HCT116 (cell line): Measurements from ENCODE around the gene SPACA9. TPM values are rescaled to one million over a fixed set of nuclear protein-coding genes. Genes with fewer than 3 reads are reported as not detected.

ENCODE experiments used
- ATAC-seq: fragments of 200-7000 bp; cut with Tn5 transposase; 2 replicates; pipeline ENCODE4 v1.9.1; 2020; ENCODE audit warnings: mild to moderate bottlenecking, moderate library complexity
- BruUV-seq: library from RNA; stranded (reverse); fragments of 400-500 nt; replicated peaks from 2 replicates; lab custom pipeline; 2021; lab: Mats Ljungman, UMichigan
- CTCF ChIA-PET: fragments of 300-600 bp; sonication (Branson Sonifier 250); formaldehyde crosslinking; loops from one replicate; lab custom pipeline; 2021; ENCODE audit warnings: antibody characterized with exemption; lab: Charles Lee
- POLR2A ChIA-PET: fragments of 300-600, 350-600 bp; sonication (Branson Sonifier 250); formaldehyde crosslinking; loops from one replicate; lab custom pipeline; 2021; ENCODE audit warnings: antibody characterized with exemption; lab: Charles Lee
- RAD21 ChIA-PET, 2 experiments: fragments of 300-600 bp; sonication (Branson Sonifier 250); formaldehyde crosslinking; loops; one replicate each; lab custom pipeline; 2023; ENCODE audit warnings: low total read pairs in 2 of 2; ENCODE audit not compliant: uncharacterized antibody in 2 of 2, unreplicated experiment in 2 of 2, low non-redundant PET in 1 of 2; lab: Charles Lee
- DNase-seq: peaks from one replicate; pipeline ENCODE4 v3.0.0-alpha.2; 2010; ENCODE audit warnings: low read depth, low spot score
- H2AFZ ChIP-seq: fragments of 200-600 bp; shearing (Covaris generic), sonication (generic); 2 replicates; pipeline ENCODE4 v1.6.1; 2017; ENCODE audit warnings: low read depth, mixed run types, mixed read lengths, antibody characterized with exemption, low read length; ENCODE audit not compliant: poor library complexity, severe bottlenecking
- H3K27ac ChIP-seq: 2 replicates; pipeline ENCODE4 v1.5.1; 2012; ENCODE audit warnings: low read depth, low read length
- H3K27me3 ChIP-seq: fragments of 200-600 bp; sonication (generic); 2 replicates; pipeline ENCODE4 v1.6.1; 2016; ENCODE audit warnings: mixed run types, low read length, mixed read lengths; ENCODE audit not compliant: insufficient read depth
- H3K36me3 ChIP-seq, 2 experiments: fragments of 200-500 bp in 1 of 2; fragments of 200-600 bp in 1 of 2; sonication (Bioruptor generic) in 1 of 2; sonication (generic) in 1 of 2; 2 replicates each; pipeline versions ENCODE4 v1.5.1 to v1.6.1; 2014 to 2016; ENCODE audit warnings: low read length in 2 of 2, inconsistent platforms in 1 of 2, mixed read lengths in 1 of 2, mixed run types in 1 of 2; ENCODE audit not compliant: insufficient read depth in 2 of 2, control insufficient read depth in 1 of 2
- H3K4me1 ChIP-seq, 2 experiments: fragments of 200-600 bp in 1 of 2; sonication (generic) in 1 of 2; 2 replicates each; pipeline versions ENCODE4 v1.5.1 to v1.6.1; 2012 to 2017; ENCODE audit warnings: low read length in 2 of 2, inconsistent platforms in 1 of 2, mild to moderate bottlenecking in 1 of 2, mixed read lengths in 1 of 2, mixed run types in 1 of 2, moderate library complexity in 1 of 2; ENCODE audit not compliant: insufficient read depth in 2 of 2, control insufficient read depth in 1 of 2
- H3K4me2 ChIP-seq: fragments of 200-600 bp; sonication (generic); 2 replicates; pipeline ENCODE4 v1.6.1; 2017; ENCODE audit warnings: mixed run types, low read length, mixed read lengths
- H3K4me3 ChIP-seq, 2 experiments: fragments of 200-600 bp in 1 of 2; sonication (generic) in 1 of 2; replicated peaks in 1 of 2; 2 replicates each; pipeline ENCODE4 v1.5.1; 2011 to 2016; ENCODE audit warnings: low read length in 2 of 2, control low read depth in 1 of 2, low read depth in 1 of 2, mild to moderate bottlenecking in 1 of 2, mixed read lengths in 1 of 2, mixed run types in 1 of 2
- H3K79me2 ChIP-seq: fragments of 200-600 bp; sonication (generic); 2 replicates; pipeline ENCODE4 v1.6.1; 2017; ENCODE audit warnings: mild to moderate bottlenecking, mixed run types, low read length, moderate library complexity, mixed read lengths; ENCODE audit not compliant: insufficient read depth
- H3K9ac ChIP-seq: fragments of 200-600 bp; sonication (generic); 2 replicates; pipeline ENCODE4 v1.6.1; 2016; ENCODE audit warnings: low read length, mixed read lengths
- H3K9me2 ChIP-seq: fragments of 200-600 bp; sonication (generic), shearing (Covaris generic); 2 replicates; pipeline ENCODE4 v1.6.1; 2017; ENCODE audit warnings: mixed run types, mild to moderate bottlenecking, moderate library complexity; ENCODE audit not compliant: insufficient read depth
- H3K9me3 ChIP-seq, 2 experiments: fragments of 200-500 bp in 1 of 2; fragments of 200-600 bp in 1 of 2; sonication (Bioruptor generic) in 1 of 2; sonication (generic) in 1 of 2; 2 replicates each; pipeline ENCODE4 v1.6.1; 2014 to 2017; ENCODE audit warnings: low read length in 2 of 2, mixed read lengths in 2 of 2, inconsistent platforms in 1 of 2, low read depth in 1 of 2, mild to moderate bottlenecking in 1 of 2, mixed run types in 1 of 2, moderate library complexity in 1 of 2; ENCODE audit not compliant: control insufficient read depth in 1 of 2, insufficient read depth in 1 of 2
- H4K20me1 ChIP-seq: fragments of 200-600 bp; sonication (generic), shearing (Covaris generic); 2 replicates; pipeline ENCODE4 v1.6.1; 2017; ENCODE audit warnings: mixed run types, mild to moderate bottlenecking, moderate library complexity; ENCODE audit not compliant: insufficient read depth
- CBX3 ChIP-seq: IDR thresholded peaks from 2 replicates; pipeline ENCODE4 v1.6.1; 2012; ENCODE audit warnings: low read depth
- EGR1 ChIP-seq: IDR thresholded peaks from 2 replicates; pipeline ENCODE4 v1.6.1; 2012; ENCODE audit warnings: low read depth
- EZH2 ChIP-seq: fragments of 200-600 bp; sonication (generic); IDR thresholded peaks from 2 replicates; pipeline ENCODE4 v1.6.1; 2017; ENCODE audit warnings: antibody characterized with exemption, mixed run types
- EZH2phosphoT487 ChIP-seq: fragments of 200-600 bp; IDR thresholded peaks from 2 replicates; pipeline ENCODE4 v1.6.1; 2018; ENCODE audit warnings: antibody characterized with exemption, borderline replicate concordance
- FOSL1 ChIP-seq: IDR thresholded peaks from 2 replicates; pipeline ENCODE4 v1.6.1; 2012; ENCODE audit warnings: low read depth
- POLR2AphosphoS5 ChIP-seq: IDR thresholded peaks from 2 replicates; pipeline ENCODE4 v1.6.1; 2011; ENCODE audit warnings: mild to moderate bottlenecking, low read depth, low read length, moderate library complexity
- TCF7L2 ChIP-seq: IDR thresholded peaks from 2 replicates; pipeline ENCODE4 v1.7.0; 2011; ENCODE audit warnings: borderline replicate concordance, inconsistent platforms; ENCODE audit not compliant: insufficient read depth, insufficient read length; ENCODE audit errors: extremely low read depth
- YY1 ChIP-seq: IDR thresholded peaks from 2 replicates; pipeline ENCODE4 v1.6.1; 2011; ENCODE audit warnings: low read length, low read depth, moderate library complexity, mild to moderate bottlenecking; ENCODE audit not compliant: insufficient replicate concordance; ENCODE audit errors: extremely low read depth
- intact Hi-C: fragments of 100-400 bp; cut with micrococcal nuclease; formaldehyde crosslinking; loops from 2 replicates; pipeline ENCODE4 v1.10.0; 2022
- total RNA-seq: library from RNA; stranded (reverse); gene quantifications from one replicate; pipeline ENCODE4 v1.2.1, GENCODE V29; 2021; ENCODE audit not compliant: unreplicated experiment
- TF ChIP-seq, protein P1 (sequence below), 3 experiments: fragments of 200-600 bp in 1 of 3; sonication (generic) in 1 of 3; IDR thresholded peaks in 2 of 3; conservative IDR thresholded peaks in 1 of 3; 2 replicates each; pipeline ENCODE4 v1.5.1; 2012 to 2017; ENCODE audit warnings: low read depth in 2 of 3, low read length in 2 of 3, antibody characterized with exemption in 1 of 3, borderline replicate concordance in 1 of 3, control low read depth in 1 of 3, mild to moderate bottlenecking in 1 of 3, mixed read lengths in 1 of 3, mixed run types in 1 of 3, moderate library complexity in 1 of 3; ENCODE audit not compliant: insufficient read depth in 1 of 3
- TF ChIP-seq, protein P2 (sequence below): IDR thresholded peaks from 2 replicates; pipeline ENCODE4 v1.6.1; 2012

SPACA9 gene
- total RNA-seq, 1 experiment from 2014 or later: 8.0 TPM

DNA sequence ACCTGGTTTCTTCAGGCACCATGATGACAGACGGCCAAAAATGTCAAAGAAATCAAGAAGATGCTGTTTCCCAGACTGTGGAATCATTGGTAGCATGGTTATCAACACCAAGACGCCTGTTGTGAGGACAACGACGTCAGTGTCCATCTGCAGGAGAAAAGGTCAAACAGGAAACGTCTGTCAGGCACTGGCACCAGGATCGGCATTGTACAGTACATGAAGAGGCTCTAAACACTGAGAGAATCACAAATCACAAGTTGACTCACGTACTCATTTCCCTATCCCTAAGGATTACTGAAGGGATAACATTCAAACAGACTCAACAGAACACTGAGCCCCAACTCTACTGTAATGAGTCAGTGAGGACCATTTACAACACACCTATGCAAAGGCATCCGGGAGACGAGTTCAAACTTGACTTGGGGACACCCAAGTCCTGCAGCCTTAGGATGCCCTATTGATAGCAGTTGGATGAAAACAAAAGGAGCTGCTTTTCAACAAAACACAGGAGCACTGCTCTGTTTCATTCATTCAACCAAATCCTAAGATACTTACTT, 44.7 kb downstream of the SPACA9 start:
- Histone ChIP-seq H3K4me1 (no peaks in the 10 kb centered on the region), H2AFZ (no peak overlapping the region), H3K36me3 (peaks cover 11 to 23% of the 10 kb centered on the region in 2 experiments; a peak in 2 of 4 replicates), H3K27me3 (no peaks in the 10 kb centered on the region), H4K20me1 (no peaks in the 10 kb centered on the region), H3K4me3 (no peak overlapping the region), H3K9ac (no peak overlapping the region), H3K79me2 (no peaks in the 10 kb centered on the region), H3K9me3 (no peaks in the 10 kb centered on the region), H3K9me2 (no peaks in the 10 kb centered on the region), H3K4me2 (no peak overlapping the region)
- no TSS peak for BruUV-seq
- no peak for ATAC-seq
- POLR2A ChIA-PET: no interaction called here
- intact Hi-C loops: no loop called here
- TF ChIP-seq CBX3 (no peak), EGR1 (no peak), EZH2phosphoT487 (no peak), EZH2 (no peak), POLR2AphosphoS5 (no peak), YY1 (no peak), TCF7L2 (no peak), FOSL1 (no peak)
- TF ChIP-seq, protein P1, sequence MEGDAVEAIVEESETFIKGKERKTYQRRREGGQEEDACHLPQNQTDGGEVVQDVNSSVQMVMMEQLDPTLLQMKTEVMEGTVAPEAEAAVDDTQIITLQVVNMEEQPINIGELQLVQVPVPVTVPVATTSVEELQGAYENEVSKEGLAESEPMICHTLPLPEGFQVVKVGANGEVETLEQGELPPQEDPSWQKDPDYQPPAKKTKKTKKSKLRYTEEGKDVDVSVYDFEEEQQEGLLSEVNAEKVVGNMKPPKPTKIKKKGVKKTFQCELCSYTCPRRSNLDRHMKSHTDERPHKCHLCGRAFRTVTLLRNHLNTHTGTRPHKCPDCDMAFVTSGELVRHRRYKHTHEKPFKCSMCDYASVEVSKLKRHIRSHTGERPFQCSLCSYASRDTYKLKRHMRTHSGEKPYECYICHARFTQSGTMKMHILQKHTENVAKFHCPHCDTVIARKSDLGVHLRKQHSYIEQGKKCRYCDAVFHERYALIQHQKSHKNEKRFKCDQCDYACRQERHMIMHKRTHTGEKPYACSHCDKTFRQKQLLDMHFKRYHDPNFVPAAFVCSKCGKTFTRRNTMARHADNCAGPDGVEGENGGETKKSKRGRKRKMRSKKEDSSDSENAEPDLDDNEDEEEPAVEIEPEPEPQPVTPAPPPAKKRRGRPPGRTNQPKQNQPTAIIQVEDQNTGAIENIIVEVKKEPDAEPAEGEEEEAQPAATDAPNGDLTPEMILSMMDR (IDR thresholded peaks at IDR 0.05 in 2 of 3, conservative IDR thresholded peaks at IDR 0.05 in 1 of 3; ENCODE audit: borderline replicate concordance in 1 of 3, insufficient read depth in 1 of 3, low read depth in 2 of 3, low read length in 2 of 3): no peak
- TF ChIP-seq, protein P2, sequence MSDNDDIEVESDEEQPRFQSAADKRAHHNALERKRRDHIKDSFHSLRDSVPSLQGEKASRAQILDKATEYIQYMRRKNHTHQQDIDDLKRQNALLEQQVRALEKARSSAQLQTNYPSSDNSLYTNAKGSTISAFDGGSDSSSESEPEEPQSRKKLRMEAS: no peak
- TF ChIP-seq, all 23 proteins: peak for 0
- H3K27ac ChIP-seq: no peak overlapping the region
- ChIA-PET CTCF (no interaction called here), RAD21 (no interaction called here)
- DNase-seq: no peak
